Neural progenitor cell (in vitro differentiated cells): ENCODE data around the gene ZDHHC14. TPM values are rescaled to one million over a fixed set of nuclear protein-coding genes. Genes with fewer than 3 reads are reported as not detected.

ENCODE experiments used
- DNase-seq: peaks from one replicate; pipeline ENCODE4 v3.0.0-alpha.2; 2016; ENCODE audit warnings: low spot score
- H2AFZ ChIP-seq: fragments of 200-600 bp; sonication (generic); replicated peaks from 2 replicates; pipeline ENCODE4 v1.6.1; 2016; ENCODE audit warnings: antibody characterized with exemption
- H3F3A ChIP-seq: fragments of 200-600 bp; sonication (generic); 2 replicates; pipeline ENCODE4 v1.6.1; 2016; ENCODE audit warnings: antibody characterized with exemption, low read depth
- H3K27ac ChIP-seq: fragments of 200-600 bp; sonication (generic); 2 replicates; pipeline ENCODE4 v1.5.1; 2016; ENCODE audit warnings: mild to moderate bottlenecking
- H3K27me3 ChIP-seq: fragments of 200-600 bp; sonication (generic); 2 replicates; pipeline ENCODE4 v1.6.1; 2016; ENCODE audit warnings: mild to moderate bottlenecking, moderate library complexity
- H3K36me3 ChIP-seq: fragments of 200-600 bp; sonication (generic); 2 replicates; pipeline ENCODE4 v1.5.1; 2016
- H3K4me1 ChIP-seq: fragments of 200-600 bp; sonication (generic); 2 replicates; pipeline ENCODE4 v1.6.1; 2016; ENCODE audit warnings: mixed run types
- H3K4me2 ChIP-seq: fragments of 200-600 bp; sonication (generic); 2 replicates; pipeline ENCODE4 v1.6.1; 2016
- H3K4me3 ChIP-seq: fragments of 200-600 bp; sonication (generic); 2 replicates; pipeline ENCODE4 v1.5.1; 2016
- H3K79me2 ChIP-seq: fragments of 200-600 bp; sonication (generic); 2 replicates; pipeline ENCODE4 v1.6.1; 2016; ENCODE audit warnings: low read depth
- H3K9ac ChIP-seq: fragments of 200-600 bp; sonication (generic); 2 replicates; pipeline ENCODE4 v1.6.1; 2016
- H3K9me3 ChIP-seq: fragments of 200-600 bp; sonication (generic); 2 replicates; pipeline ENCODE4 v1.5.1; 2016; ENCODE audit warnings: low read depth
- H4K20me1 ChIP-seq: fragments of 200-600 bp; sonication (generic); 2 replicates; pipeline ENCODE4 v1.6.1; 2016; ENCODE audit warnings: low read depth
- H3K27ac Mint-ChIP-seq: 3 replicates; pipeline ENCODE4 v1.8.0; 2021; ENCODE audit warnings: mixed read lengths
- H3K27me3 Mint-ChIP-seq: 2 replicates; pipeline ENCODE4 v1.8.0; 2022; ENCODE audit warnings: low read depth, mild to moderate bottlenecking, inconsistent platforms, moderate library complexity, mixed read lengths; ENCODE audit not compliant: insufficient read depth
- H3K36me3 Mint-ChIP-seq: 3 replicates; pipeline ENCODE4 v1.8.0; 2021; ENCODE audit warnings: mixed read lengths
- H3K4me1 Mint-ChIP-seq: 3 replicates; pipeline ENCODE4 v1.8.0; 2021; ENCODE audit warnings: mixed read lengths
- H3K4me3 Mint-ChIP-seq: 3 replicates; pipeline ENCODE4 v1.8.0; 2021; ENCODE audit warnings: mild to moderate bottlenecking, moderate library complexity, mixed read lengths
- H3K9me3 Mint-ChIP-seq: 3 replicates; pipeline ENCODE4 v1.8.0; 2020; ENCODE audit warnings: mixed read lengths
- CTCF ChIP-seq: fragments of 200-600 bp; sonication (generic); IDR thresholded peaks from 2 replicates; pipeline ENCODE4 v1.5.1; 2017; ENCODE audit warnings: antibody characterized with exemption, mild to moderate bottlenecking
- EZH2 ChIP-seq: fragments of 200-600 bp; sonication (generic); IDR thresholded peaks from 2 replicates; pipeline ENCODE4 v1.6.1; 2017; ENCODE audit warnings: antibody characterized with exemption, mild to moderate bottlenecking, moderate library complexity
- EZH2phosphoT487 ChIP-seq: fragments of 200-600 bp; sonication (generic); IDR thresholded peaks from 2 replicates; pipeline ENCODE4 v1.6.1; 2017; ENCODE audit warnings: antibody characterized with exemption
- total RNA-seq: library from RNA; depleted of rRNA; stranded (reverse); fragments of >200 nt; gene quantifications from 2 replicates; pipeline ENCODE4 v1.2.3, GENCODE V29; 2015; ENCODE audit warnings: low replicate concordance

Gene ZDHHC14
- total RNA-seq, 1 donor from 2014 or later, result 14.5 TPM

DNA sequence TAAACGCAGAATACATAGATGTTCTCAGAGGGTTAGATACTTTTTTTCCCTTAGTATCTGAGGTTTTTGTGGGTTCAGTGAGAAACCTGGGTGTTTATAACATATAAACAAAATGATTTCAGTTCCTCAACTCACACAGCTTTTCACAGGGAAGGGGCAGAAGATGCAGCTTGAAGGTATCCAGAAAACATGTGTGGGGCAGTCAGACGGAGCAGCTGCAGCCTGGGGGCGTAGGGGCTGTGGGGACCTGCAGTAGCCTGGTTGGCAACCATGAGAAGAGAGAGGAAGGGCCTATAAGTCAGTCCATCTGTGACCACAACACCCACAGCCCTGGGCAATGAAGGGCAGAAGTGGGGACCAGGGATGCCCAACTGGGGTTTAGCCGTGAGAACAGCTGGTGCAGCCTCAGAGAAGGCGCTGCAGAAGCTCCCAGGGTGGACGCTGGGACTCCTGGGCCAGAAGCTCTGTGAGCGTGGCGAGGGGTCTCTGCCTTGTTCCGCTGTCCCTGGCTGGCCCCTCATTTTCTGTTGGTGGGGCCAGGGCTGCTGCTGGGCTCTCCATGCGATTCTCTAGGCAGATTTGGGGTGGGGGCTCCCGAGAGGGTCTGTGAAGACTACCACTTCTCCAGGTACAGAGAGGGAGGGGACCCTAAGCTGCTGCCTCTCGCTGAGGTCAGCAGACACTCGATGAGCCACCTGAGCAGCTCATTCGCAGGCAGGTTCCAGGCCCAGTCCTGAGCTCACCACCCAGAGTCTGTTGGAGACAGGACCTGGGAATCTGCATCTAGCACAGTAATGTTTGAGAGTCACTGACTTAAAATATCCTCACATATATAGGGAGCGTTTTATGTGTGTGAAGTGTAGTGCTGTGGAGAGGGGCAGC lies 181.2 kb downstream of the ZDHHC14 start:
- Mint-ChIP-seq H3K27me3 (no peaks in the 10 kb centered on the region), H3K36me3 (no peaks in the 10 kb centered on the region), H3K27ac (peak overlapping the region; percentile 6), H3K9me3 (no peaks in the 10 kb centered on the region), H3K4me3 (no peak overlapping the region), H3K4me1 (peaks cover 37% of the 10 kb centered on the region)
- no peaks in the 10 kb centered on the region for H3K27me3 ChIP-seq
- no peak overlapping the region for H2AFZ ChIP-seq
- no peak for DNase-seq
- TF ChIP-seq EZH2phosphoT487, result no peak
- TF ChIP-seq EZH2, result no peak
- no peak for TF ChIP-seq CTCF
- no peaks in the 10 kb centered on the region for H4K20me1 ChIP-seq
- no peaks in the 10 kb centered on the region for H3K79me2 ChIP-seq
- H3K4me3 ChIP-seq, result no peak overlapping the region
- H3K4me2 ChIP-seq, result no peak overlapping the region
- no peak overlapping the region for H3K27ac ChIP-seq
- no peaks in the 10 kb centered on the region for H3K9me3 ChIP-seq
- peaks cover 10% of the 10 kb centered on the region for H3F3A ChIP-seq
- H3K36me3 ChIP-seq, result no peaks in the 10 kb centered on the region
- H3K4me1 ChIP-seq, result peaks cover 22% of the 10 kb centered on the region
- H3K9ac ChIP-seq, result no peak overlapping the region

GRCh38 chr6:157562997-157563396 lies 182.0 kb downstream of the ZDHHC14 start:
- Histone ChIP-seq H3K27ac (no peak overlapping the region), H4K20me1 (no peaks in the 10 kb centered on the region), H3K79me2 (no peaks in the 10 kb centered on the region), H3K9me3 (no peaks in the 10 kb centered on the region), H3K4me2 (no peak overlapping the region), H3K4me3 (no peak overlapping the region), H3K4me1 (peaks cover 22% of the 10 kb centered on the region), H3K9ac (no peak overlapping the region), H3K36me3 (no peaks in the 10 kb centered on the region), H3F3A (peaks cover 10% of the 10 kb centered on the region), H2AFZ (no peak overlapping the region), H3K27me3 (no peaks in the 10 kb centered on the region)
- no peaks in the 10 kb centered on the region for H3K9me3 Mint-ChIP-seq
- DNase-seq, result no peak
- H3K36me3 Mint-ChIP-seq, result no peaks in the 10 kb centered on the region
- H3K4me3 Mint-ChIP-seq, result no peak overlapping the region
- peaks cover 31% of the 10 kb centered on the region for H3K4me1 Mint-ChIP-seq
- H3K27ac Mint-ChIP-seq, result no peak overlapping the region
- TF ChIP-seq EZH2phosphoT487 (no peak), EZH2 (no peak), CTCF (no peak)
- H3K27me3 Mint-ChIP-seq, result no peaks in the 10 kb centered on the region

- Histone ChIP-seq H3K79me2 (no peaks in the 10 kb centered on the region), H3K27ac (no peak overlapping the region), H3K36me3 (no peaks in the 10 kb centered on the region), H3K27me3 (no peaks in the 10 kb centered on the region), H3K4me2 (no peak overlapping the region), H3K9ac (no peak overlapping the region), H3K4me1 (peaks cover 15% of the 10 kb centered on the region), H3K4me3 (no peak overlapping the region), H3K9me3 (peaks cover 5% of the 10 kb centered on the region), H3F3A (peaks cover 4% of the 10 kb centered on the region), H4K20me1 (no peaks in the 10 kb centered on the region), H2AFZ (no peak overlapping the region)
- no peak overlapping the region for H3K4me3 Mint-ChIP-seq
- DNase-seq, result no peak
- TF ChIP-seq EZH2phosphoT487 (no peak), CTCF (no peak), EZH2 (no peak)
- H3K9me3 Mint-ChIP-seq, result peaks cover 4% of the 10 kb centered on the region
- H3K36me3 Mint-ChIP-seq, result peaks cover 4% of the 10 kb centered on the region
- H3K4me1 Mint-ChIP-seq, result peaks cover 23% of the 10 kb centered on the region
- H3K27me3 Mint-ChIP-seq, result no peaks in the 10 kb centered on the region
- H3K27ac Mint-ChIP-seq, result no peak overlapping the region
These were observed 182.8 kb downstream of the ZDHHC14 start for GRCh38 chr6:157563611-157564284.
